ENCODE data around the gene CORIN. TPM values are rescaled to one million over a fixed set of nuclear protein-coding genes. Genes with fewer than 3 reads are reported as not detected.
"Not testable (repeated sequence)": the region's sequence is repeated elsewhere in the genome, so short reads cannot be mapped to it uniquely, and the experiment has no call there.

Gene CORIN
- total RNA-seq, 1 experiment from 2014 or later, result 0.03 TPM

DNA sequence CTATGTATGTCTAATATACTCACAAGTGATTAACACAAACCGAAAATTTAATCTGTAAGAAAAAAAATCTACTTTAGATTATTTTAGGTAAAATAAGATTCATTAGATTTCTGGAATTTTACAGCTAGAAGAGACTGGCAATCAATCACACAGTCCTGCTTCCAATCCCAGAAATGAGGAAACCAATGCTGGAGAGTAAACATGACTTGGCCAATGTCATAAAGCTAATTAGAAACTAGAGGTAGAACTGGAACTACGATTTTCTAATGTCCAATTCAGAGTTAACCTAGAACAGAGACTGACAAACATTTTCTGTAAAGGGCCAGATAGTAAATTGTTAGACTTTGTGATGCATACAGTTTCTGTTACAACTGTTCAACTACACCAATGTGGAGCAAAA lies 123.6 kb downstream of the CORIN start:
- no peak for DNase-seq (ENCODE audit: low read depth, low spot score)
- in situ Hi-C loops (cut with HindIII; ENCODE audit: low pct_unique_long_range_greater_than_20kb, low sequenced_read_pairs), result no loop called here

GRCh38 chr4:47713129-47713834 lies 124.6 kb downstream of the CORIN start:
- DNase-seq (ENCODE audit: low read depth, low spot score), result no peak
- in situ Hi-C loops (cut with HindIII; ENCODE audit: low pct_unique_long_range_greater_than_20kb, low sequenced_read_pairs), result no loop called here

DNA sequence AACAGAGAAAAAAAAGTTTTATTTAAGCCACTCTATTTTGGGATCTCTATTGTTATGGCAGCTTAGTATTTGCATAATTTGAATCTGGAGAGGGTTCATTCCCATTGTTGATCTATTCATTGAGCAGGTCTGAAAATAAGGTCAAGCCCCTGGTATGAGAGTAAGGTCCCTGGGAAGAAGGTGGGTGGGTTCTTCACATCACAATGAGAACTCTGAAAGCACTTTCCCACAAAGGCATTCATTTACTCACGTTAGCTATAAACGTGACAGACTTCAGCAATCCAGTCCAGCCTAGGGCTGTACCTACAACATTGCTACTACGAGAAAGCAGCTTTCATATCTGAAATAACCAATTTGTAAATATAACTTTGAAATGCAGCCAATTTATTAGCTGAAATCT lies 126.2 kb downstream of the CORIN start:
- no peak for DNase-seq (ENCODE audit: low read depth, low spot score)
- in situ Hi-C loops (cut with HindIII; ENCODE audit: low pct_unique_long_range_greater_than_20kb, low sequenced_read_pairs), result no loop called here

DNA sequence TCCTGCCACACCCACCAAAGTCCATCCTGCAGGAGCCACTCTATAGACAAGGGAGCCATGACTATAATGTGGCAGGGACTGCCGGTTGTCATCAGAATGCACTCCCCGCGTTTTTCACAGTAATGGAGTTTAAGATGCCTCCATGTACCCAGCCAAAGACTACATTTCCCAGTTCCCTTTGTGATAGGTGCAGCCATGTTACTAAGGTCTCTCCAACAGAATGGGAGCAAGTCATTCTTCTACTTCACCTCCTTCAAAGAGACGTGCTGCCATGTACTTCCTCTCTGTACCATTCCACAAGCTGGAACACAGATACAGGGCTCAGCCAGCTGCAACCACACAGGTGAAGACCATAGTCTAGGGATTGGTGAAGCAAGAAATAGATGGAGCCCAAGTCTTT lies 126.7 kb downstream of the CORIN start:
- DNase-seq (ENCODE audit: low read depth, low spot score), result no peak
- in situ Hi-C loops (cut with HindIII; ENCODE audit: low pct_unique_long_range_greater_than_20kb, low sequenced_read_pairs), result no loop called here

- in situ Hi-C loops (cut with HindIII; ENCODE audit: low pct_unique_long_range_greater_than_20kb, low sequenced_read_pairs), result not testable (repeated sequence)
Measured at GRCh38 chr4:47706352-47706751, 131.5 kb downstream of the CORIN start.

DNA sequence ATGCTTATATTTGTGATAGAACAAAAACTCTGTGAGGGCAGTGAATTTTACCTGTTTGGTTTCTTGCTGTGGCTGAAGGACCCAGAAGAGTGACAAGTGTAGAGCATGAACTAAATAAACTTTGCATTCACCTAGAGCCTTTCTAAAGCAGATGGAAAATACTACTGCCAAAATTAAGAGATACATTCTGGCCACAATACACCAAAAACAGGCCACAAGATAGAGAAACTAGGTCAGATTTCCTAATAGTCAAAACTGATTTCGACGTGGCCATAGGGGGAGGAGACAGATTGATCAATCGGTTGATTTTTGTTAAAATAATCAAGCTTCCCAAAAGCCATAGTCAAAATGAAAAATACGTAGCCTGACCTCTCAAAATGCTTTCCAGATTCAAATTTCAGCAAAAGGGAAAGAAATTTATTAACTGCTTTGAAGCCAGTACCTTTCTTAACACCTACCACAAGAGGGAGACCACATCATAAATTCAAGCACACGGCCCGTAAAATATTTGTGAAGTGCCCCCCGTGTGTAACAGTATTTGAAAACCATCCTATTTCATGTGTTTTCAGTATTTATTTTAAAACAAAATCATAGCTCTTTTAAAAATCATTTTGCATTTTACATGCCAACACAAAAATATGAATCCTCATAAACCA lies 132.4 kb downstream of the CORIN start:
- in situ Hi-C loops (cut with HindIII; ENCODE audit: low pct_unique_long_range_greater_than_20kb, low sequenced_read_pairs), result no loop called here
- peak; percentile 46 for DNase-seq (ENCODE audit: low read depth, low spot score)

More at GRCh38 chr4:47706352-47706751, 131.5 kb downstream of the CORIN start:
- DNase-seq (ENCODE audit: low read depth, low spot score), result not testable (repeated sequence)

- in situ Hi-C loops (cut with HindIII; ENCODE audit: low pct_unique_long_range_greater_than_20kb, low sequenced_read_pairs), result no loop called here
- peak; percentile 47 for DNase-seq (ENCODE audit: low read depth, low spot score)
Measured at GRCh38 chr4:47704693-47705325, 133.1 kb downstream of the CORIN start.

DNA sequence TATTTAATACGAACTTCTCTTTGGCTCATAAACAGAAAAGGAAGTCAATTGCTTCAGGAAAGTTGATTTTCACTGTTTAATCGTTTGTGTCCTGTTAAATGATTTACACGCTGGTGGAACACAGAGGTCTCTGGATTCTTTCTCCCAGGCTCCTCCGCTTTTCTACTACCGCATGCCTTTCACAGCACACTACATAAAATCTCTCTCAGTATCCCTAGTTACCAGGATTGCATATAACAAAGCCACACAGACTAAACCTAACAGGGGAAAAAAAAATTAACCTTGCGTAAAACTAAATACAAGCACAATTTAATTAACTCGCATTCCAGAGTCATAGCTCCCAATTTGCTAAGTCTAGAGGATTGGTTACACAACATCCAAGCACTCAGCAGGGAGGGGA lies 133.9 kb downstream of the CORIN start:
- no peak for DNase-seq (ENCODE audit: low read depth, low spot score)
- in situ Hi-C loops (cut with HindIII; ENCODE audit: low pct_unique_long_range_greater_than_20kb, low sequenced_read_pairs), result no loop called here

GRCh38 chr4:47703008-47703407 lies 134.9 kb downstream of the CORIN start:
- in situ Hi-C loops (cut with HindIII; ENCODE audit: low pct_unique_long_range_greater_than_20kb, low sequenced_read_pairs), result no loop called here
- DNase-seq (ENCODE audit: low read depth, low spot score), result no peak

GRCh38 chr4:47701286-47701685 lies 136.6 kb downstream of the CORIN start:
- no peak for DNase-seq (ENCODE audit: low read depth, low spot score)
- in situ Hi-C loops (cut with HindIII; ENCODE audit: low pct_unique_long_range_greater_than_20kb, low sequenced_read_pairs), result no loop called here

GRCh38 chr4:47698837-47699236 lies 139.0 kb downstream of the CORIN start:
- in situ Hi-C loops (cut with HindIII; ENCODE audit: low pct_unique_long_range_greater_than_20kb, low sequenced_read_pairs), result no loop called here
- no peak for DNase-seq (ENCODE audit: low read depth, low spot score)

GRCh38 chr4:47696823-47697222 lies 141.0 kb downstream of the CORIN start:
- DNase-seq (ENCODE audit: low read depth, low spot score), result no peak
- in situ Hi-C loops (cut with HindIII; ENCODE audit: low pct_unique_long_range_greater_than_20kb, low sequenced_read_pairs), result no loop called here

DNA sequence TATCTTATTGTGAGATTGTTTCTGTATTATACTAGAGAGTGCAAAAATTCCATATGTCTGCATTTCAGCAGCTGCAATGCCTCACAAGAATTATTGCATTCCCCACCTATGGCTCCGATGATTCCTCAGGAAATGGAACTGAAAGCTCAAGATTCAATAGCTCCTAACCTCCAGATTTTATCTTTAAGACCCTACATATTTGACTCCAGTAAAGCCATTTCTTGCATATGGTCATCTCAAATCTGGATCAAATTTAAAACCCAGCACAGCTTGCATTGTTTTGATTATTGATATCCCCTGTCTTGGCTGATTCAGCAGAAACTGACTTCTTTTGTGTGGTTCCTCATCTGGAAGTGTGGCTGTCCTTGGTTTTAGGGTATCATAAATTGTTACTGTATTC lies 142.6 kb downstream of the CORIN start:
- in situ Hi-C loops (cut with HindIII; ENCODE audit: low pct_unique_long_range_greater_than_20kb, low sequenced_read_pairs), result no loop called here
- DNase-seq (ENCODE audit: low read depth, low spot score), result no peak

GRCh38 chr4:47694322-47694721 lies 143.5 kb downstream of the CORIN start:
- in situ Hi-C loops (cut with HindIII; ENCODE audit: low pct_unique_long_range_greater_than_20kb, low sequenced_read_pairs), result no loop called here
- no peak for DNase-seq (ENCODE audit: low read depth, low spot score)

GRCh38 chr4:47692691-47693090 lies 145.2 kb downstream of the CORIN start:
- in situ Hi-C loops (cut with HindIII; ENCODE audit: low pct_unique_long_range_greater_than_20kb, low sequenced_read_pairs), result no loop called here
- no peak for DNase-seq (ENCODE audit: low read depth, low spot score)

- in situ Hi-C loops (cut with HindIII; ENCODE audit: low pct_unique_long_range_greater_than_20kb, low sequenced_read_pairs); DNase-seq (ENCODE audit: low read depth, low spot score): not testable (repeated sequence)
Measured at GRCh38 chr4:47691757-47692383, 146.0 kb downstream of the CORIN start.

DNA sequence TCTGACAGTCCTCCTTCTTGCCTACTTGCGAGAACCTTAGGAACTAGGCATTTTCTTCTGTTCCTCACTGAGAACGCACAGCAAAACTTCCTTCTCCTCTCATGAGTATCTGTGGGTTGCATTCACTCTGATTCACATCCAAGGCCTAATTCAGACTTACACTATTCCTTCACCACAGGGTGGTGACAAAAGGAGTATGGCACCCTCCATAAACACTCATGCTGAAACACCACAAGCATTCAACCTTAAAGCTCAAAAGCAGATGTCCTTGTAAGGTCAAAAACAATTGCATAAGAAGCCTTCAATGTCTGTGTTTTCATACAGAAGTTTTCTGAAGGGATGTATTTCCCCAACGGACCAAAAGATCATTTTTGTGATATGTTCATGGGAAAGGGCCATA lies 147.3 kb downstream of the CORIN start:
- no peak for DNase-seq (ENCODE audit: low read depth, low spot score)
- in situ Hi-C loops (cut with HindIII; ENCODE audit: low pct_unique_long_range_greater_than_20kb, low sequenced_read_pairs), result no loop called here

DNA sequence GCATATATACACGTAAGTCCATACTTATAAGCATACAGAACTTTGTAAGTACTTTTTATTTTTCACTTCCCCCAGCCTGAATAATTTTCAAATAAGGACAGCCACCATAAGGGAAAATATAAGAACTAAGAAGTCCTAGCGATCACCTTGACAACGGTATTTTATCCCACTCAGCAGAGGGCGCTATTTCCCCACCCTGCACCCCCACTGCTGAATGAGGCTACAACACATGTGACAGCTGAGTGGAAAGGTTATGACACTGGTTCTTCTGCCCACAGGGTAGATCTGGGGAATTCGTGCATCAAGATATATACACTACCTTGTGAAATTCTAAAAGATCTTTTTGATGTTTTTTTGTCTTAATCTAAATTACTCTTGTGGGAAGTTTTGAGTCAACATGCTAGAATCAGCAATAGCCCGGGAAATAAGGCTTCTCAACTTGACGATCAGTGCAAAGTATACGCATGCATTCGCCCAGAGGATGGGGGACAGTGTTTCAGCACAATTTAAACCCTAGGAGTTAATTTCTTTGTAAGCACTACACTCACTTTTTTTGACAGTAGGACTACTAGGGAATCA lies 151.5 kb downstream of the CORIN start:
- peak; percentile 76 for DNase-seq (ENCODE audit: low read depth, low spot score)
- in situ Hi-C loops (cut with HindIII; ENCODE audit: low pct_unique_long_range_greater_than_20kb, low sequenced_read_pairs), result no loop called here

Data from SK-MEL-5 (cell line).